Endothelial cell of umbilical vein (primary cell): Measurements from ENCODE around the gene UCP3. TPM values are rescaled to one million over a fixed set of nuclear protein-coding genes. Genes with fewer than 3 reads are reported as not detected.

Source experiments
- BruUV-seq: library from RNA; stranded (reverse); fragments of 400-500 nt; replicated peaks from 2 replicates; lab custom pipeline; 2021; lab: Mats Ljungman, UMichigan
- CTCF ChIA-PET: fragments of 300-600, 350-600 bp; sonication (Branson Sonifier 250); formaldehyde crosslinking; loops from one replicate; lab custom pipeline; 2021; ENCODE audit warnings: antibody characterized with exemption, inconsistent platforms; lab: Charles Lee
- POLR2A ChIA-PET: fragments of 300-600, 350-600 bp; sonication (Branson Sonifier 250); formaldehyde crosslinking; loops from one replicate; lab custom pipeline; 2021; ENCODE audit warnings: antibody characterized with exemption, inconsistent platforms; lab: Charles Lee
- DNase-seq: peaks from one replicate; pipeline ENCODE4 v3.0.0-alpha.2; 2011; ENCODE audit warnings: low read depth, low spot score
- FAIRE-seq: peaks from 2 replicates; lab custom pipeline; 2011; peaks lifted over from hg19 to GRCh38; lab: Jason Lieb, UNC
- H2AFZ ChIP-seq: 2 replicates; pipeline ENCODE4 v1.6.0; 2012; ENCODE audit warnings: low read depth, low read length, control low read depth, inconsistent platforms
- H3K27ac ChIP-seq: 2 replicates; pipeline ENCODE4 v1.5.1; 2011; ENCODE audit warnings: low read depth, mild to moderate bottlenecking, control low read depth, low read length, moderate library complexity; ENCODE audit not compliant: insufficient read depth
- H3K27me3 ChIP-seq, 2 experiments: 2 replicates each; pipeline versions ENCODE4 v1.6.0 to v1.6.1; 2011; ENCODE audit warnings: low read length in 2 of 2, mixed read lengths in 1 of 2; ENCODE audit not compliant: control insufficient read depth in 2 of 2, insufficient read depth in 2 of 2
- H3K36me3 ChIP-seq, 2 experiments: 2 replicates in 1 of 2; 3 replicates in 1 of 2; pipeline ENCODE4 v1.5.1; 2011; ENCODE audit warnings: low read length in 2 of 2, mild to moderate bottlenecking in 1 of 2, moderate library complexity in 1 of 2; ENCODE audit not compliant: control insufficient read depth in 2 of 2, insufficient read depth in 2 of 2; ENCODE audit errors: extremely low read depth in 1 of 2
- H3K4me1 ChIP-seq: 3 replicates; pipeline ENCODE4 v1.5.1; 2011; ENCODE audit warnings: mild to moderate bottlenecking, low read length; ENCODE audit not compliant: control insufficient read depth, insufficient read depth; ENCODE audit errors: extremely low read depth
- H3K4me2 ChIP-seq: 2 replicates; pipeline ENCODE4 v1.6.1; 2011; ENCODE audit warnings: low read length, control low read depth, mixed read lengths; ENCODE audit not compliant: insufficient read depth
- H3K4me3 ChIP-seq, 3 experiments: fragments of 200-600 bp in 1 of 3; sonication (generic), shearing (Covaris generic) in 1 of 3; replicated peaks in 1 of 3; 2 replicates each; pipeline ENCODE4 v1.5.1; 2011 to 2016; ENCODE audit warnings: control low read depth in 3 of 3, low read length in 3 of 3, mild to moderate bottlenecking in 2 of 3, inconsistent platforms in 1 of 3, low read depth in 1 of 3, moderate library complexity in 1 of 3; ENCODE audit not compliant: insufficient read depth in 1 of 3
- H3K79me2 ChIP-seq: 2 replicates; pipeline ENCODE4 v1.6.0; 2012; ENCODE audit warnings: low read length, inconsistent platforms; ENCODE audit not compliant: control insufficient read depth, insufficient read depth
- H3K9ac ChIP-seq: replicated peaks from 2 replicates; pipeline ENCODE3; 2011; ENCODE audit warnings: low read length, control low read depth; ENCODE audit not compliant: insufficient read depth; ENCODE audit errors: extremely low read depth
- H3K9me1 ChIP-seq: replicated peaks from 3 replicates; pipeline ENCODE4 v1.6.0; 2011; ENCODE audit warnings: mild to moderate bottlenecking, low read length; ENCODE audit not compliant: control insufficient read depth, insufficient read depth; ENCODE audit errors: extremely low read depth
- H3K9me3 ChIP-seq: replicated peaks from 2 replicates; pipeline ENCODE4 v1.5.1; 2012; ENCODE audit warnings: low read length, inconsistent platforms; ENCODE audit not compliant: control insufficient read depth, insufficient read depth
- H4K20me1 ChIP-seq: replicated peaks from 2 replicates; pipeline ENCODE3; 2011; ENCODE audit warnings: mild to moderate bottlenecking, low read length; ENCODE audit not compliant: control insufficient read depth, insufficient read depth; ENCODE audit errors: extremely low read depth
- EZH2 ChIP-seq: IDR thresholded peaks from 2 replicates; pipeline ENCODE4 v1.6.1; 2012; ENCODE audit warnings: borderline replicate concordance, low read depth, mild to moderate bottlenecking, moderate library complexity, low read length, inconsistent platforms; ENCODE audit not compliant: severe bottlenecking
- FOS ChIP-seq: IDR thresholded peaks from 2 replicates; pipeline ENCODE4 v1.6.1; 2011; ENCODE audit warnings: mild to moderate bottlenecking, low read length, moderate library complexity, borderline replicate concordance; ENCODE audit not compliant: insufficient read depth
- GATA2 ChIP-seq: IDR thresholded peaks from 2 replicates; pipeline ENCODE4 v1.7.0; 2011; ENCODE audit warnings: low read depth, mild to moderate bottlenecking, moderate library complexity, mixed read lengths, low read length; ENCODE audit not compliant: insufficient read length, insufficient read depth
- JUN ChIP-seq: IDR thresholded peaks from 2 replicates; pipeline ENCODE4 v1.6.1; 2011; ENCODE audit warnings: borderline replicate concordance, low read depth; ENCODE audit not compliant: insufficient read length, insufficient read depth
- MYC ChIP-seq: IDR thresholded peaks from one replicate; pipeline ENCODE4 v1.6.1; 2011; ENCODE audit warnings: mild to moderate bottlenecking, low read depth, low read length
- POLR2A ChIP-seq: IDR thresholded peaks from 2 replicates; pipeline ENCODE4 v1.6.1; 2012; ENCODE audit warnings: low read depth, mild to moderate bottlenecking, control low read depth, low read length
- POLR2AphosphoS5 ChIP-seq: IDR thresholded peaks from 2 replicates; pipeline ENCODE4 v1.6.1; 2012; ENCODE audit warnings: low read depth, mild to moderate bottlenecking, control low read depth, low read length, moderate library complexity; ENCODE audit not compliant: insufficient read depth
- dilution Hi-C: fragments of 300-500 bp; cut with MboI; formaldehyde crosslinking; loops from one replicate; pipeline ENCODE4 v1.15.0; 2019; ENCODE audit warnings: low sequenced_read_pairs; ENCODE audit not compliant: extremely low pct_ligation_motif_present
- intact Hi-C: fragments of 100-400 bp; cut with micrococcal nuclease; formaldehyde crosslinking; loops from one replicate; pipeline ENCODE4 v1.10.0; 2022
- polyA plus RNA-seq, 4 experiments: library from polyadenylated mRNA; depleted of rRNA in 3 of 4; stranded (reverse) in 3 of 4; unstranded in 1 of 4; fragments of >200 nt; gene quantifications; 2 replicates each; pipeline versions ENCODE4 v1.2.1 to v1.2.3, GENCODE V29; 2011 to 2012; ENCODE audit warnings: missing spikeins in 1 of 4
- total RNA-seq: library from RNA; stranded (reverse); gene quantifications from 2 replicates; pipeline ENCODE4 v1.2.3, GENCODE V29; 2021
- TF ChIP-seq, protein P1 (sequence below): IDR thresholded peaks from 2 replicates; pipeline ENCODE4 v1.6.1; 2011; ENCODE audit not compliant: insufficient read depth, insufficient read length
- TF ChIP-seq, protein P2 (sequence below), 2 donors: IDR thresholded peaks; 1 replicate in 1 of 2; 2 replicates in 1 of 2; pipeline ENCODE4 v1.5.1; 2011; ENCODE audit warnings: low read length in 2 of 2, mild to moderate bottlenecking in 2 of 2, moderate library complexity in 2 of 2, control low read depth in 1 of 2, inconsistent platforms in 1 of 2, low read depth in 1 of 2; ENCODE audit not compliant: insufficient read depth in 1 of 2; ENCODE audit errors: extremely low read depth in 1 of 2

UCP3 gene
- total and polyA plus RNA-seq, 2 donors (not counting 3 experiments of a cell fraction or from before 2014, with no cell fraction given), result 1.1 to 1.4 TPM

DNA sequence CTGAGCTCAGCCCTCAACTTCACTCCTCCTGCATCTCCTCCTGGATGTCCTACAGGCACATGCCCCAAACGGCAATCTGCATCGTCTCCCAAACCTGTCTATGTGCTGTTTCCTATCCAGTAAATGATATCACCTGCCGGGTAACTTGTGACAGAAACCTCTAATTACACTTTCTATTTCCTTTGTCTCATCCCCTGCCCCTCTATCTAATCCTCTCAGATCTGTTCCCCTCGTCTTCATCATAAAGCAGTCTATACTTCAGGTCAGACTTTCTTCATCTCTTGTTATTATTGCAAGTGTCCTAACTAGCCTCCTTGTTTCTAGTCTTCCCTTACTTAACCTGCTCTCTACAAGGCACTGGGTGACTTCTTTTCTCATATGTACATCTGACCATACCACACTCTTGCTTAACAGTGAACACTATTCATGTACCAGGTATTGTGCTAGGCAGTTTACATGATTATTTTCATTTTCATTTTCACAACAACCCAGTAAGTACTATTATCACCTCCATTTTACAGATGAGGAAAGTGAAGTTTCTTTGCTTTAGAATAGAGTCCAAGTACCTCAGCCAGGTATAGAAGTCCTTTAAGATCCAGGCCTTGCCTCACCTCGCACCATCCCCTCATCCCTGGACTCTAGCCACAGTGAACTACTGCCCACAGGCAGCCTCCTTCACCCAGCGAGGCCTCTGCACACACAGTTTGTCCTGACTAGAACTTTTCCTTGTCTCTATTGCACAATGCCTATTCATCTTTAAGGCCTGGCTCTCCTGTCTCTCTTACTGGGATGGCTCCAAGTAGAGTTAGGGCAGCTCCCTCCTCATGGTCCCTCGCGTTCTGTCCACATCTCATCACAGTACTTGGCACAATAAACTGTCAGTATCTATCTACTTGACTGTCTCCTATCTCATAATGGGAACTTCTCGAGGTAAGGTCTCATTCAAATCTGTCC, 22.1 kb upstream of the UCP3 start:
- Histone ChIP-seq H3K27ac (no peak overlapping the region), H3K36me3 (peaks cover 9 to 11% of the 10 kb centered on the region in 2 experiments), H3K79me2 (no peaks in the 10 kb centered on the region), H3K9ac (no peak overlapping the region), H3K4me1 (peaks cover 7% of the 10 kb centered on the region), H3K27me3 (no peaks in the 10 kb centered on the region), H4K20me1 (no peaks in the 10 kb centered on the region), H3K4me2 (no peak overlapping the region), H3K9me3 (no peaks in the 10 kb centered on the region), H3K9me1 (no peaks in the 10 kb centered on the region), H3K4me3 (no peak overlapping the region), H2AFZ (no peak overlapping the region)
- dilution Hi-C loops (no loop called here), intact Hi-C loops (no loop called here)
- BruUV-seq, result no TSS peak
- DNase-seq, result no peak
- FAIRE-seq, result no peak
- POLR2A ChIA-PET, result no interaction called here
- CTCF ChIA-PET, result no interaction called here
- no peak for TF ChIP-seq POLR2AphosphoS5
- TF ChIP-seq EZH2, result no peak
- TF ChIP-seq FOS, result no peak
- TF ChIP-seq, protein P1, sequence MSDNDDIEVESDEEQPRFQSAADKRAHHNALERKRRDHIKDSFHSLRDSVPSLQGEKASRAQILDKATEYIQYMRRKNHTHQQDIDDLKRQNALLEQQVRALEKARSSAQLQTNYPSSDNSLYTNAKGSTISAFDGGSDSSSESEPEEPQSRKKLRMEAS, result no peak

DNA sequence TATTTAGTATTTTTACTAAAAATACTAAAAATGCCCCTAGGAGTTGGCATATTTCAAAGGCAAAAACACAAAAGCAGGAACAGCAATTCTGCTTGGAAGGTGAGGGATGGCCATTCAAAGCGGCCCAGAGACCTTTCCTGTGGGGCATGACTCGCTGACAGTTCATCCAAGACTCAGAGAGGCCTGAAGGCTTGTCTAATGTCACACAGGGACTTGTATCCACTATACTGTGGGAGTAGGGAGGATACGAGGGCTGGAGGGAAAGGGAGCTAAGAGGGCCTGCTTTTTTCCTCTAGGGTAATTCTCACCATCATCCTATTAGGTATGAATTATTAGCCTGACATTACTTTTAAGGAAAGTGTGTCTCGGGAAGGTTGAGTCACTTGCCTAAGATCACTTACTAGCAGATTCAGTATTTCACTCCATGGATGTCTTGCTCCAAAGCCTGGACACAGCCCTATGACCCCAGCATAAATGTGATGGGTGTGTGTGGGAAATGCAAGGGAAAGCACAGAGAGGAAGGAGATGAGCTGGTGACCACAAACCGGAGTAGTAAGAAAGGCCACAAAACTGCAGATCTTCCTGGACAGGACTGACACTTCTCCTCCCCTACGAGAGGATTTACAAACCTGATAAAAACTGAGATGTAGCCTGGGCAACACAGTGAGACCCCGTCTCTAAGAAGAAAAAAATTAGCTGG, 16.7 kb upstream of the UCP3 start:
- H3K79me2 ChIP-seq, result no peaks in the 10 kb centered on the region
- no peak overlapping the region for H3K9ac ChIP-seq
- dilution Hi-C loops (no loop called here), intact Hi-C loops (no loop called here)
- no peak overlapping the region for H3K4me3 ChIP-seq
- BruUV-seq, result no TSS peak
- H3K36me3 ChIP-seq, result no peaks in the 10 kb centered on the region
- peak overlapping the region; percentile 24 for H3K27ac ChIP-seq
- H3K4me1 ChIP-seq, result peaks cover 22% of the 10 kb centered on the region
- POLR2A ChIA-PET, result no interaction called here
- TF ChIP-seq, protein P1, result no peak
- no peak for TF ChIP-seq GATA2
- TF ChIP-seq JUN, result no peak
- peak; percentile 79 for TF ChIP-seq FOS
- no peak for TF ChIP-seq EZH2
- TF ChIP-seq, protein P2, sequence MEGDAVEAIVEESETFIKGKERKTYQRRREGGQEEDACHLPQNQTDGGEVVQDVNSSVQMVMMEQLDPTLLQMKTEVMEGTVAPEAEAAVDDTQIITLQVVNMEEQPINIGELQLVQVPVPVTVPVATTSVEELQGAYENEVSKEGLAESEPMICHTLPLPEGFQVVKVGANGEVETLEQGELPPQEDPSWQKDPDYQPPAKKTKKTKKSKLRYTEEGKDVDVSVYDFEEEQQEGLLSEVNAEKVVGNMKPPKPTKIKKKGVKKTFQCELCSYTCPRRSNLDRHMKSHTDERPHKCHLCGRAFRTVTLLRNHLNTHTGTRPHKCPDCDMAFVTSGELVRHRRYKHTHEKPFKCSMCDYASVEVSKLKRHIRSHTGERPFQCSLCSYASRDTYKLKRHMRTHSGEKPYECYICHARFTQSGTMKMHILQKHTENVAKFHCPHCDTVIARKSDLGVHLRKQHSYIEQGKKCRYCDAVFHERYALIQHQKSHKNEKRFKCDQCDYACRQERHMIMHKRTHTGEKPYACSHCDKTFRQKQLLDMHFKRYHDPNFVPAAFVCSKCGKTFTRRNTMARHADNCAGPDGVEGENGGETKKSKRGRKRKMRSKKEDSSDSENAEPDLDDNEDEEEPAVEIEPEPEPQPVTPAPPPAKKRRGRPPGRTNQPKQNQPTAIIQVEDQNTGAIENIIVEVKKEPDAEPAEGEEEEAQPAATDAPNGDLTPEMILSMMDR (IDR thresholded peaks at IDR 0.05; ENCODE audit: extremely low read depth in 1 of 2, insufficient read depth in 1 of 2, low read depth in 1 of 2, low read length in 2 of 2), result no peak
- no peak for TF ChIP-seq MYC
- TF ChIP-seq POLR2A, result no peak
- no peaks in the 10 kb centered on the region for H4K20me1 ChIP-seq
- no peaks in the 10 kb centered on the region for H3K27me3 ChIP-seq
- DNase-seq (peak; percentile 29), FAIRE-seq (peak; percentile 72)
- no peaks in the 10 kb centered on the region for H3K9me1 ChIP-seq
- CTCF ChIA-PET, result interaction anchor here (1.1 kb wide), 1 partner anchor 10 kb away, joined by 3 read pairs; no protein-coding TSS in a partner anchor
- no peak overlapping the region for H2AFZ ChIP-seq
- no peak overlapping the region for H3K4me2 ChIP-seq
- H3K9me3 ChIP-seq, result no peaks in the 10 kb centered on the region
